A549 (cell line): ENCODE data around the gene BLTP3B.

Experiments
- BHLHE40 ChIP-seq: IDR thresholded peaks from 2 replicates; pipeline ENCODE4 v1.6.1; 2012; ENCODE audit warnings: low read depth, low read length, inconsistent platforms
- CEBPB ChIP-seq, 2 experiments: fragments of >200 bp in 1 of 2; sonication (Bioruptor Twin) in 1 of 2; formaldehyde crosslinking in 1 of 2; IDR thresholded peaks; 2 replicates each; pipeline ENCODE4 v1.6.1; 2012 to 2016
- CTCF ChIP-seq: fragments of >200 bp; sonication (Bioruptor Twin); formaldehyde crosslinking; IDR thresholded peaks from 3 replicates; pipeline ENCODE4 v1.5.1; 2016
- NR3C1 ChIP-seq: fragments of >200 bp; sonication (Bioruptor Twin); formaldehyde crosslinking; IDR thresholded peaks from 3 replicates; pipeline ENCODE4 v1.6.1; 2017
- POLR2A ChIP-seq: IDR thresholded peaks from 2 replicates; pipeline ENCODE4 v1.6.1; 2012; ENCODE audit warnings: mild to moderate bottlenecking, low read length
- POLR2AphosphoS2 ChIP-seq: conservative IDR thresholded peaks from 2 replicates; pipeline ENCODE4 v1.6.1; 2012; ENCODE audit warnings: low read length, improper control_type of control experiment, inconsistent platforms
- RCOR1 ChIP-seq: fragments of 150-350 bp; IDR thresholded peaks from 2 replicates; pipeline ENCODE4 v1.6.1; 2014; ENCODE audit warnings: antibody characterized with exemption, low read length, low read depth
- USF2 ChIP-seq: fragments of 450-650 bp; IDR thresholded peaks from 2 replicates; pipeline ENCODE4 v1.6.1; 2014; ENCODE audit warnings: antibody characterized with exemption
- ZFP36 ChIP-seq: fragments of 450-650 bp; IDR thresholded peaks from 2 replicates; pipeline ENCODE4 v1.6.1; 2014; ENCODE audit warnings: borderline replicate concordance; ENCODE audit not compliant: partially characterized antibody
- TF ChIP-seq, protein P1 (sequence below): fragments of 200-600 bp; sonication (generic); IDR thresholded peaks from 2 replicates; pipeline ENCODE4 v1.6.1; 2016; ENCODE audit warnings: antibody characterized with exemption, mild to moderate bottlenecking, moderate library complexity
- TF ChIP-seq, protein P2 (sequence below): fragments of 150-350 bp; IDR thresholded peaks from 2 replicates; pipeline ENCODE4 v1.6.1; 2014; ENCODE audit warnings: low read depth, mild to moderate bottlenecking, low read length

GRCh38 chr12:100138048-100138802 is 4.4 kb downstream of the BLTP3B start:
- no peak for TF ChIP-seq BHLHE40
- no peak for TF ChIP-seq POLR2A
- TF ChIP-seq CTCF = peak; percentile 56
- no peak for TF ChIP-seq CEBPB (IDR thresholded peaks at IDR 0.05)
- no peak for TF ChIP-seq NR3C1
- TF ChIP-seq ZFP36 = no peak
- TF ChIP-seq USF2 = no peak
- no peak for TF ChIP-seq POLR2AphosphoS2
- no peak for TF ChIP-seq RCOR1
- TF ChIP-seq, protein P1, sequence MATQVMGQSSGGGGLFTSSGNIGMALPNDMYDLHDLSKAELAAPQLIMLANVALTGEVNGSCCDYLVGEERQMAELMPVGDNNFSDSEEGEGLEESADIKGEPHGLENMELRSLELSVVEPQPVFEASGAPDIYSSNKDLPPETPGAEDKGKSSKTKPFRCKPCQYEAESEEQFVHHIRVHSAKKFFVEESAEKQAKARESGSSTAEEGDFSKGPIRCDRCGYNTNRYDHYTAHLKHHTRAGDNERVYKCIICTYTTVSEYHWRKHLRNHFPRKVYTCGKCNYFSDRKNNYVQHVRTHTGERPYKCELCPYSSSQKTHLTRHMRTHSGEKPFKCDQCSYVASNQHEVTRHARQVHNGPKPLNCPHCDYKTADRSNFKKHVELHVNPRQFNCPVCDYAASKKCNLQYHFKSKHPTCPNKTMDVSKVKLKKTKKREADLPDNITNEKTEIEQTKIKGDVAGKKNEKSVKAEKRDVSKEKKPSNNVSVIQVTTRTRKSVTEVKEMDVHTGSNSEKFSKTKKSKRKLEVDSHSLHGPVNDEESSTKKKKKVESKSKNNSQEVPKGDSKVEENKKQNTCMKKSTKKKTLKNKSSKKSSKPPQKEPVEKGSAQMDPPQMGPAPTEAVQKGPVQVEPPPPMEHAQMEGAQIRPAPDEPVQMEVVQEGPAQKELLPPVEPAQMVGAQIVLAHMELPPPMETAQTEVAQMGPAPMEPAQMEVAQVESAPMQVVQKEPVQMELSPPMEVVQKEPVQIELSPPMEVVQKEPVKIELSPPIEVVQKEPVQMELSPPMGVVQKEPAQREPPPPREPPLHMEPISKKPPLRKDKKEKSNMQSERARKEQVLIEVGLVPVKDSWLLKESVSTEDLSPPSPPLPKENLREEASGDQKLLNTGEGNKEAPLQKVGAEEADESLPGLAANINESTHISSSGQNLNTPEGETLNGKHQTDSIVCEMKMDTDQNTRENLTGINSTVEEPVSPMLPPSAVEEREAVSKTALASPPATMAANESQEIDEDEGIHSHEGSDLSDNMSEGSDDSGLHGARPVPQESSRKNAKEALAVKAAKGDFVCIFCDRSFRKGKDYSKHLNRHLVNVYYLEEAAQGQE = no peak
- TF ChIP-seq, protein P2, sequence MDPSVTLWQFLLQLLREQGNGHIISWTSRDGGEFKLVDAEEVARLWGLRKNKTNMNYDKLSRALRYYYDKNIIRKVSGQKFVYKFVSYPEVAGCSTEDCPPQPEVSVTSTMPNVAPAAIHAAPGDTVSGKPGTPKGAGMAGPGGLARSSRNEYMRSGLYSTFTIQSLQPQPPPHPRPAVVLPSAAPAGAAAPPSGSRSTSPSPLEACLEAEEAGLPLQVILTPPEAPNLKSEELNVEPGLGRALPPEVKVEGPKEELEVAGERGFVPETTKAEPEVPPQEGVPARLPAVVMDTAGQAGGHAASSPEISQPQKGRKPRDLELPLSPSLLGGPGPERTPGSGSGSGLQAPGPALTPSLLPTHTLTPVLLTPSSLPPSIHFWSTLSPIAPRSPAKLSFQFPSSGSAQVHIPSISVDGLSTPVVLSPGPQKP = no peak
